Activated CD4-positive, alpha-beta memory T cell treated with anti-CD3 and anti-CD28 coated beads, Interleukin-2, amount 10 ng/mL, durations not matched to agents 7 days and 5 days (primary cell): ENCODE measurements around the gene C16orf82. TPM values are rescaled to one million over a fixed set of nuclear protein-coding genes. Genes with fewer than 3 reads are reported as not detected.

ENCODE experiments used
- CTCF ChIA-PET: fragments of 350-600 bp; sonication (Branson Sonifier 250); formaldehyde crosslinking; loops from one replicate; lab custom pipeline; 2021; ENCODE audit warnings: antibody characterized with exemption, inconsistent platforms; lab: Charles Lee
- POLR2A ChIA-PET: fragments of 350-600 bp; sonication (Branson Sonifier 250); formaldehyde crosslinking; loops from one replicate; lab custom pipeline; 2021; ENCODE audit warnings: antibody characterized with exemption; lab: Charles Lee
- DNase-seq: peaks from one replicate; pipeline ENCODE4 v3.0.0-alpha.2; 2020
- H3K27ac Mint-ChIP-seq: one replicate; pipeline ENCODE4 v1.8.0; 2021; ENCODE audit warnings: mild to moderate bottlenecking, mixed read lengths
- H3K27me3 Mint-ChIP-seq: one replicate; pipeline ENCODE4 v1.8.0; 2021; ENCODE audit warnings: mixed read lengths
- H3K36me3 Mint-ChIP-seq: one replicate; pipeline ENCODE4 v1.8.0; 2021; ENCODE audit warnings: low read depth, mixed read lengths
- H3K4me1 Mint-ChIP-seq: one replicate; pipeline ENCODE4 v1.8.0; 2021; ENCODE audit warnings: mixed read lengths
- H3K4me3 Mint-ChIP-seq: one replicate; pipeline ENCODE4 v1.8.0; 2021; ENCODE audit warnings: mild to moderate bottlenecking, mixed read lengths
- H3K9me3 Mint-ChIP-seq: one replicate; pipeline ENCODE4 v1.8.0; 2021; ENCODE audit warnings: mixed read lengths
- total RNA-seq, 2 experiments: library from RNA; stranded (reverse); gene quantifications; one replicate each; pipeline ENCODE4 v1.2.3, GENCODE V29; 2021

The C16orf82 gene
- total RNA-seq, 2 experiments from 2014 or later, result not detected

- H3K9me3 Mint-ChIP-seq, result no peaks in the 10 kb centered on the region
- no peaks in the 10 kb centered on the region for H3K36me3 Mint-ChIP-seq
- DNase-seq, result no peak
- ChIA-PET CTCF (no interaction called here), POLR2A (no interaction called here)
- no peak overlapping the region for H3K4me3 Mint-ChIP-seq
- no peaks in the 10 kb centered on the region for H3K27me3 Mint-ChIP-seq
- H3K27ac Mint-ChIP-seq, result no peak overlapping the region
- no peaks in the 10 kb centered on the region for H3K4me1 Mint-ChIP-seq
These were observed 36.2 kb downstream of the C16orf82 start for GRCh38 chr16:27102701-27103575.

GRCh38 chr16:27103954-27104353, 37.2 kb downstream of the C16orf82 start:
- no peaks in the 10 kb centered on the region for H3K4me1 Mint-ChIP-seq

GRCh38 chr16:27106305-27106704, 39.6 kb downstream of the C16orf82 start:
- H3K27ac Mint-ChIP-seq, result no peak overlapping the region
- no peaks in the 10 kb centered on the region for H3K9me3 Mint-ChIP-seq
- no peaks in the 10 kb centered on the region for H3K27me3 Mint-ChIP-seq
- no peaks in the 10 kb centered on the region for H3K36me3 Mint-ChIP-seq
- H3K4me3 Mint-ChIP-seq, result no peak overlapping the region
- ChIA-PET CTCF (no interaction called here), POLR2A (no interaction called here)
- no peak for DNase-seq
- peaks cover 2% of the 10 kb centered on the region for H3K4me1 Mint-ChIP-seq

More at GRCh38 chr16:27103954-27104353, 37.2 kb downstream of the C16orf82 start:
- no peak overlapping the region for H3K27ac Mint-ChIP-seq
- no peak overlapping the region for H3K4me3 Mint-ChIP-seq
- no peak for DNase-seq
- H3K36me3 Mint-ChIP-seq, result no peaks in the 10 kb centered on the region
- H3K27me3 Mint-ChIP-seq, result no peaks in the 10 kb centered on the region
- ChIA-PET CTCF (interaction anchor here (0.8 kb wide), 1 partner anchor 168 kb away, joined by 3 read pairs; no protein-coding TSS in a partner anchor), POLR2A (no interaction called here)
- no peaks in the 10 kb centered on the region for H3K9me3 Mint-ChIP-seq

GRCh38 chr16:27107185-27107592, 40.5 kb downstream of the C16orf82 start:
- no peaks in the 10 kb centered on the region for H3K36me3 Mint-ChIP-seq

GRCh38 chr16:27108051-27108770, 41.5 kb downstream of the C16orf82 start:
- DNase-seq, result no peak
- Mint-ChIP-seq H3K9me3 (no peaks in the 10 kb centered on the region), H3K27ac (no peak overlapping the region), H3K36me3 (no peaks in the 10 kb centered on the region), H3K4me3 (no peak overlapping the region), H3K4me1 (peaks cover 2% of the 10 kb centered on the region), H3K27me3 (no peaks in the 10 kb centered on the region)
- POLR2A ChIA-PET, result no interaction called here
- CTCF ChIA-PET, result no interaction called here

More at GRCh38 chr16:27107185-27107592, 40.5 kb downstream of the C16orf82 start:
- no peak overlapping the region for H3K4me3 Mint-ChIP-seq
- ChIA-PET POLR2A (no interaction called here), CTCF (no interaction called here)
- H3K27me3 Mint-ChIP-seq, result no peaks in the 10 kb centered on the region
- H3K9me3 Mint-ChIP-seq, result no peaks in the 10 kb centered on the region
- no peak for DNase-seq
- no peak overlapping the region for H3K27ac Mint-ChIP-seq
- H3K4me1 Mint-ChIP-seq, result peaks cover 2% of the 10 kb centered on the region

GRCh38 chr16:27108826-27109665, 42.3 kb downstream of the C16orf82 start:
- peaks cover 2% of the 10 kb centered on the region for H3K4me1 Mint-ChIP-seq
- ChIA-PET POLR2A (no interaction called here), CTCF (interaction anchor here (0.6 to 1.5 kb wide), 15 partner anchors 10 to 1287 kb away, joined by 3 to 9 read pairs (median 4); no protein-coding TSS in a partner anchor)
- peak overlapping the region; percentile 33 for H3K4me3 Mint-ChIP-seq
- no peak overlapping the region for H3K27ac Mint-ChIP-seq
- H3K36me3 Mint-ChIP-seq, result no peaks in the 10 kb centered on the region
- no peak for DNase-seq
- no peaks in the 10 kb centered on the region for H3K9me3 Mint-ChIP-seq
- H3K27me3 Mint-ChIP-seq, result no peaks in the 10 kb centered on the region

GRCh38 chr16:27109666-27110523, 43.2 kb downstream of the C16orf82 start:
- ChIA-PET POLR2A (no interaction called here), CTCF (interaction anchor here (0.6 to 1.5 kb wide), 24 partner anchors 9 to 1288 kb away, joined by 3 to 9 read pairs (median 4); no protein-coding TSS in a partner anchor)
- Mint-ChIP-seq H3K9me3 (no peaks in the 10 kb centered on the region), H3K4me1 (peaks cover 2% of the 10 kb centered on the region), H3K4me3 (peak overlapping the region; percentile 33), H3K27me3 (no peaks in the 10 kb centered on the region), H3K36me3 (no peaks in the 10 kb centered on the region), H3K27ac (no peak overlapping the region)
- DNase-seq, result peak; percentile 74

- Mint-ChIP-seq H3K36me3 (no peaks in the 10 kb centered on the region), H3K9me3 (no peaks in the 10 kb centered on the region), H3K4me3 (no peak overlapping the region), H3K4me1 (peaks cover 2% of the 10 kb centered on the region), H3K27ac (no peak overlapping the region), H3K27me3 (no peaks in the 10 kb centered on the region)
- no peak for DNase-seq
- CTCF ChIA-PET, result interaction anchor here (0.6 to 1.5 kb wide), 13 partner anchors 9 to 529 kb away, joined by 3 to 6 read pairs (median 3); no protein-coding TSS in a partner anchor
- POLR2A ChIA-PET, result no interaction called here
These were observed 43.8 kb downstream of the C16orf82 start for GRCh38 chr16:27110524-27110896.

GRCh38 chr16:27111486-27111885, 44.8 kb downstream of the C16orf82 start:
- POLR2A ChIA-PET, result interaction anchor here (0.6 kb wide), 1 partner anchor 1452 kb away, joined by 3 read pairs; no protein-coding TSS in a partner anchor
- no peak overlapping the region for H3K4me3 Mint-ChIP-seq
- CTCF ChIA-PET, result interaction anchor here (0.6 to 1.1 kb wide), 2 partner anchors 29 to 256 kb away, joined by 3 read pairs; no protein-coding TSS in a partner anchor
- H3K27ac Mint-ChIP-seq, result no peak overlapping the region
- H3K4me1 Mint-ChIP-seq, result peaks cover 2% of the 10 kb centered on the region
- no peak for DNase-seq
- no peaks in the 10 kb centered on the region for H3K27me3 Mint-ChIP-seq
- peaks cover 3% of the 10 kb centered on the region for H3K36me3 Mint-ChIP-seq
- peaks cover 3% of the 10 kb centered on the region for H3K9me3 Mint-ChIP-seq

GRCh38 chr16:27112093-27112811, 45.5 kb downstream of the C16orf82 start:
- Mint-ChIP-seq H3K4me3 (no peak overlapping the region), H3K27me3 (peaks cover under 1% of the 10 kb centered on the region), H3K4me1 (peaks cover 2% of the 10 kb centered on the region), H3K9me3 (peaks cover 3% of the 10 kb centered on the region), H3K27ac (no peak overlapping the region), H3K36me3 (peaks cover 3% of the 10 kb centered on the region)
- no peak for DNase-seq
- ChIA-PET CTCF (interaction anchor here (0.6 to 1.1 kb wide), 2 partner anchors 30 to 256 kb away, joined by 3 read pairs; no protein-coding TSS in a partner anchor), POLR2A (interaction anchor here (0.6 kb wide), 1 partner anchor 1453 kb away, joined by 3 read pairs; no protein-coding TSS in a partner anchor)

GRCh38 chr16:27113341-27113841, 46.7 kb downstream of the C16orf82 start:
- CTCF ChIA-PET, result interaction anchor here (1.0 kb wide), 1 partner anchor 57 kb away, joined by 3 read pairs; no protein-coding TSS in a partner anchor
- POLR2A ChIA-PET, result no interaction called here

More at GRCh38 chr16:27113341-27113841, 46.7 kb downstream of the C16orf82 start:
- peaks cover 3% of the 10 kb centered on the region for H3K36me3 Mint-ChIP-seq
- H3K27me3 Mint-ChIP-seq, result peaks cover 5% of the 10 kb centered on the region
- DNase-seq, result no peak
- no peak overlapping the region for H3K27ac Mint-ChIP-seq
- H3K4me1 Mint-ChIP-seq, result peaks cover 2% of the 10 kb centered on the region
- no peak overlapping the region for H3K4me3 Mint-ChIP-seq
- peaks cover 3% of the 10 kb centered on the region for H3K9me3 Mint-ChIP-seq
